ENCODE results near the gene IQSEC1.
"Not testable (repeated sequence)": the region's sequence is repeated elsewhere in the genome, so short reads cannot be mapped to it uniquely, and the experiment has no call there.

The IQSEC1 gene

GRCh38 chr3:12870942-12871341, 202.3 kb downstream of the IQSEC1 start:
- DNase-seq (ENCODE audit: low spot score): peak; percentile 28

DNA sequence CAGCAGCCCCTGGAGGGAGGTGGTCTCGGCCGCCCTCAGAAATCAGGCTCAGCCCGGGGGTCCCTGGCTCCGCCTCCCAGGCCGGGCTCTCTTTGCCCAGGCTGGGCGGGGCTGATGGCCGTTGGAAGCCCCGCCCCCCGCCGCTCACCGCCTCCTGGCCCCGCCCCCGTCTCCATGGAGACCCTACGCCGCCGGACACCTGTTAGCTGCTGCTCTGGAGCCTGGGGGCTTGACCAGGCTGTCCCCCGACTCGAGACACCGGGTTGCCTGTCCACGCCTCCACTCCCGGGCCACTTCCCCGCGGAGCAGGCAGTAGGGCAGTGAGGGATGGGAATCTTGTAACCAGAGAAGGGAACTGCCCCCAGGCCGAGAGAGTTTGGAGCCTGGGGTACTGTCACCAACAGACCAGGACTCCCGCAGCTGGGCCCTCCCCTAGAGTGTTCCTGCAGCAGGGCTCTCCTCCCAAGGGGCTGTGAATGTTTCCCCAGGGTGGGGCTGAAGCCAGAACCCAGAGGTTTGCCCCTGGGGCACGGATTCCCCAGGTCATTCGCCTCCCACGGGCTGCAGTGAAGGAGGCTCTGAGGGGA, 204.1 kb downstream of the IQSEC1 start:
- DNase-seq (ENCODE audit: low spot score): no peak

DNA sequence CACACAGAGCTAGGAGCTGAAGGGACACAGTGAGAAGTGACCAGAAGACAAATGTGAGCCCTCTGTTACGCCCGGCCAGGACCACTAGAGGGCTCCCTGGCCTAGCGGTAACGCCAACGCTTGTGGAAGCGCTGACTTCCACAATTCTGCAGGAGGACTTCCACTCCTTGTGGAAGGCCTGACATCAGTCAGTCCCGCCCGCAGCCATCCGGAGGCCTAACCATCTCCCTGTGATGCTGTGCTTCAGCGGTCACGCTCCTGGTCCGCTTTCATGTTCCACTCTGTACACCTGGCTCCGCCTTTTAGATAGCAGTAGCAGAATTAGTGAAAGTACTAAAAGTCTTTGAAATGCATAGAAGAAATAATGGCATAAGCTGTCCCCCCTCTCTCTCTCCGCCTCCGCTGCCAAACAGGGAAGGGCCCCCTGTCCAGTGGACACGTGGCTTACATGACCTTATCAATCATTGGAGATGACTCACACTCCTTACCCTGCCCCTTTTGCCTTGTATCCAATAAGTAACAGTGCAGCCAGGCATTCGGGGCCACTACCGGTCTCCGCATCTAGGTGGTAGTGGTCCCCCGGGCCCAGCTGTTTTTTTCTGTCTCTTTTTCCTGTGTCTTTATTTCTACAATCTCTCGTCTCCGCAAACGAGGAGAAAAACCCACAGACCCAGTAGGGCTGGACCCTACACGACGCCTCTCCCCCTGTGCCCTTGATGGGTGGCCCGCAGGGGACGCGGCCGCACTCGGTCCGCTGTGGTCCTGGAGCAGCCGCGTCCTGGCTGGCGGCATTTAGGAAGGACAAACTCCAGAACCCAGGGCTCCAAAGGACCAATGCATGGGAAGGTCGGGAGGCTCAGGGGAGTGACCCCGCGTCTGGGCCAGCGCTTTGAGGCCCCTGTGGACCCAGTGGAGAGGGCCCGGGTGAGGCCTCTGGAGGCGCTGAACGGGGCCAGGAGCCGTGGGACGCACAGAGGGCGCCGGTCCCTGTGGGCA, 204.9 kb downstream of the IQSEC1 start:
- DNase-seq (ENCODE audit: low spot score): peak; percentile 53

GRCh38 chr3:12866836-12867235, 206.4 kb downstream of the IQSEC1 start:
- no peak for DNase-seq (ENCODE audit: low spot score)

GRCh38 chr3:12865271-12865670, 208.0 kb downstream of the IQSEC1 start:
- no peak for DNase-seq (ENCODE audit: low spot score)

GRCh38 chr3:12862387-12862786, 210.8 kb downstream of the IQSEC1 start:
- no peak for DNase-seq (ENCODE audit: low spot score)

- DNase-seq (ENCODE audit: low spot score): no peak
These were observed 211.6 kb downstream of the IQSEC1 start for GRCh38 chr3:12861611-12862010.

- DNase-seq (ENCODE audit: low spot score): no peak
These were observed 213.4 kb downstream of the IQSEC1 start for GRCh38 chr3:12859840-12860239.

- DNase-seq (ENCODE audit: low spot score): no peak
These were observed 216.6 kb downstream of the IQSEC1 start for GRCh38 chr3:12856626-12857025.

- DNase-seq (ENCODE audit: low spot score): no peak
These were observed 218.7 kb downstream of the IQSEC1 start for GRCh38 chr3:12854565-12854964.

- not testable (repeated sequence) for DNase-seq (ENCODE audit: low spot score)
These were observed 219.4 kb downstream of the IQSEC1 start for GRCh38 chr3:12853847-12854246.

DNA sequence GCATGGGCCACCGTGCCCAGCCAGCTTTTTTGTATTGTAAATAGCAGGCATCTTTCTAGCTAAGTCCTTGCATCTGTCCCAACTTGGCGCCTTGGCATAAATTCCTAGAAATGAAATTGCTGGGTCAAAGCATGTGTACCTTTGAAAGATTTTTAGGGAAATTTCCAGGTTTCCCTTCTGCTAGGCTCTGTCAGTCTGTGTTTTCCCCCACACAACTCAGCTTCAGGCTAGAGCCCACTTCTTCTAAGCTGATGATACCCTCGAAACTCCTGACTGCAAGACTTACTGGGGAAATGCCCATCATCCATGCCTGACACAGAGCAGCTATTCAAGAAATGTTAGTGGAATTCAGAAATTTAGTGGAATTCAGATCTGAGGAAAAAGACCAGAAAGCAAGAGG, 221.0 kb downstream of the IQSEC1 start:
- DNase-seq (ENCODE audit: low spot score): no peak
